HUES64 (cell line): ENCODE data around the gene ADCY2.

ENCODE experiments used
- H3K27ac ChIP-seq: 2 replicates; pipeline ENCODE4 v1.7.0; 2013; ENCODE audit warnings: low read depth, low read length, inconsistent platforms
- H3K27me3 ChIP-seq: 2 replicates; pipeline ENCODE4 v1.6.1; 2013; ENCODE audit warnings: mild to moderate bottlenecking, low read length; ENCODE audit not compliant: insufficient read depth
- H3K36me3 ChIP-seq: 2 replicates; pipeline ENCODE4 v1.6.1; 2013; ENCODE audit warnings: mild to moderate bottlenecking, low read length; ENCODE audit not compliant: insufficient read depth
- H3K4me1 ChIP-seq: 2 replicates; pipeline ENCODE4 v1.6.1; 2013; ENCODE audit warnings: mild to moderate bottlenecking, low read length, moderate library complexity; ENCODE audit not compliant: insufficient read depth
- H3K4me3 ChIP-seq: 2 replicates; pipeline ENCODE4 v1.5.1; 2013; ENCODE audit warnings: mild to moderate bottlenecking, low read length, moderate library complexity
- H3K9ac ChIP-seq: 2 replicates; pipeline ENCODE4 v1.6.1; 2013; ENCODE audit warnings: mild to moderate bottlenecking, low read depth, low read length
- H3K9me3 ChIP-seq: 2 replicates; pipeline ENCODE4 v1.6.1; 2013; ENCODE audit warnings: low read depth, low read length; ENCODE audit not compliant: insufficient read depth
- WGBS: fragments of 150-250, 120-280 bp; methylation state at CpG from one replicate; pipeline ENCODE4 v1.1.7; 2013; ENCODE audit warnings: missing lambda C conversion rate; 5-methylcytosine and 5-hydroxymethylcytosine counted together

The ADCY2 gene

DNA sequence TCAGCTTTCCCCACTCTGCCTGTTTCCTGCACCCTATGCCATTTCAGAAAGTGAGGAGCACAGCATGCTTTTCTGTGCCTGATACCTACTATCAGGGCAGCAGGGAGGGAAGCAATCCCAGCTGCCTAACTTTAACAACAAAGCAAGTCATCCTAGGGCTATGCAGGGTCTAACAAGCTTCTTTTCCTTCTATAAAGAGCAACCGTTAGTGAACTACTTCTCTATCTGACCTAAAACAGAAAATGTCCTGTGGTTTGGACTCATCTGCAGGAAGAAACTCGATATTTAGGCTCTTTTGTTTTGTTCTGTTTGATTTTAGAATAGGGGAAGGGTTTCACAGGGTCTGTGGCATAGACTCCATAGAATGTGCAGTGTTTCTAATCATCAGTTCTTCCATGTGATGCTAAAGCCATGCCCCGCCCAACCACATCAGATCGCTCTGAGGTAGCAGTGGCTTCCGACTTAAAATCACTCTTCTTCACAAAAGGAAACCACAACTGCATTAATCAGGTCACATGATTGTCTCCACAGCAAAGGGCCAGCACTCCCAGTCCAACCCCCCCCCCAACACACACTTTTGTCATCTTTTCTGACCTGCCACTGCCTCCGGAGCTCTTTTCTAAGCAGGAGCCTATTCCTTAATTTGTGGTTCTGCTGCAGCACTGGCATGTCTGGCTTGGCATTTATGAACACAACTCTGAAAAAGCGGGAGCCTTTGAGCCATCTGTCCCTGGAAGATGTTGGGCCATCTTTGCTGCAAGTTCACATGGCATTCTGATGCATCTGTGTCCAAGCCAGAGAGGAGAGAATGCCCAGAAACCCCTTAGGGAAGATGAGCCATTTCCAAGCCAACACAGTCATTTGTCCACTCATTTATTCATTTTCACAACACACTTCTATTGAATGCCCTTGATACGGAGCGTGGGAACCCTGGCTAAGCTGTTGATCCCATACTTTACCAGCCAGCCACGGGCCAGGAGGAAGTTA is 383.4 kb downstream of the ADCY2 start:
- Histone ChIP-seq H3K36me3 (peaks cover 21% of the 10 kb centered on the region; the same call in 1 of the 2 replicates), H3K27me3 (no peaks in the 10 kb centered on the region), H3K9ac (no peak overlapping the region), H3K4me1 (peaks cover 12% of the 10 kb centered on the region; the same call in 1 of the 2 replicates), H3K9me3 (no peaks in the 10 kb centered on the region), H3K4me3 (no peak overlapping the region), H3K27ac (no peak overlapping the region)
- 84% methylated on average over 10 of the region's 10 CpGs for WGBS

DNA sequence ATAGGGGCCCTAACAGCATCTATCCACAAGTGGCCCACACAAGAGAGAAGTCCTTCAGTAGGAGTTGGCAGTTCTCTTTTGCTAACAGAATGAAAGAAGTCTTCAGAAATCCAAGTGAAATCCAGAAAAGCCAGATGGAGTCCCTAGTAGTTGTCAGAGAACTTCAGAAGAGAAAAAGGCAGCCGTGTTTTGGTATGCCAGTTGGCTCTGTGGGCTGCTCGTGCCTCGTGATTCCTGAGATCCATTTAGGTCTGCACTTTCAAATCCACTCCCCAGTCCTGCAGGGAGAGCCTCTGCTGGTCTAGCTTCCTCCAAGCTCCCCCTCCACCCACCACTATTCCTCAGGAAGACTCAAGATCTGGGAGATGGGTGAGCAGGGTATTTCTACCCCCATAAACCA is 386.0 kb downstream of the ADCY2 start:
- Histone ChIP-seq H3K4me3 (no peak overlapping the region), H3K9ac (no peak overlapping the region), H3K4me1 (peaks cover 20% of the 10 kb centered on the region; the same call in 1 of the 2 replicates), H3K27ac (no peak overlapping the region), H3K9me3 (no peaks in the 10 kb centered on the region), H3K36me3 (peaks cover 17% of the 10 kb centered on the region; the same call in 1 of the 2 replicates), H3K27me3 (no peaks in the 10 kb centered on the region)
- 59% methylated on average over 3 of the region's 3 CpGs for WGBS

DNA sequence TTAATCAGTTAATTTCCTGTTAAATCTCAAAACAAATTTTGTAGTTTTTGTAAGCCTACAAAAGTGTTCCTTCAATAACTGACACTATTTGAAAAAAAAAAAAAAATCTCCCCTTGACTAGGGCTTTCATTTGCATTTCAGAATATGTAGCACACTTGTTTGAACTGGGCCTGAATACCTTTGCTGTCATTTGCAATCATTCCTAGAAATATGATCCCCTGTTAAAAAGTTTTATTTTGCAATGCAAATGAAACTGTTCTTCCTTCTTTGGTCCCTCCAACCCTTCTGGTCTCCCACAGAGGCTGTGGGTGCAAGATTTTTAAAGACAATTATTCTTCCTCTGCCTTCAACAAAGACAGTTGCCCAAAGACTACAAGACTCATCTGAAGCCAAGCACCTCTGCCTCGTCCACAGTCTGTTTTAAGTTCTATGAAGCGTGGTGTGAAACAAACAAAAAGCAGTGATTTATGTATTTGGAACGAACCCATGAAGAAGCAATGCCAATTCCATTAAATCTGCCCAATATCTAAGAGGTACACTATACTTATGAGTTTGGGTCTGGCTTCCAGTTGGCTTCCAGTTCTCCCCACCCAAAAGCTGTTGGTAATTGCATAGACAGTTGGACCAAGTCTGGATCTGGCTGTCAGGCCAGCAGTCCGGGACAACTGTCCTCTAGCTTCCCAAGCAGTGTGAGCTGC is 388.9 kb downstream of the ADCY2 start:
- Histone ChIP-seq H3K9me3 (no peaks in the 10 kb centered on the region), H3K27ac (no peak overlapping the region), H3K36me3 (peaks cover 11% of the 10 kb centered on the region; the same call in 1 of the 2 replicates), H3K9ac (no peak overlapping the region), H3K4me3 (no peak overlapping the region), H3K27me3 (no peaks in the 10 kb centered on the region), H3K4me1 (peaks cover 21% of the 10 kb centered on the region)
- WGBS = 90% methylated on average over 4 of the region's 4 CpGs

DNA sequence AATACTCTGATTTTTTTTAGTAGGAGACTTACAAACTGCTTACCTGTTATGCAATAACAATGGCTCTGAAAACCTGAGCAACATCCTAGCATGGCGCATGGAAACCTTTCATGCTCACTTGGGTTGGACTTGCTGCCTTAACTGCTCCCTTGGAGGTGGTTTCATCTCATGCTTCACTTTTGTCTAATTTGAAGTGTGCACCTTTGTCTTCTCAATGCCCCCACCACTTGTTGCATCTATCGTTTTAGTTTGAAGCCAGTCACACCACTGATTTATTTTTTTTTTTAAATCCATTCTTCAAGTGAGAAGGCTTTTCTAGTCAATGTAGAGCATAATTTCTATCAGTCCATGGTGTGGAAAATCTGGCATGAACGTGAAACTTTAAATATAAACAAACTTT is 391.8 kb downstream of the ADCY2 start:
- Histone ChIP-seq H3K9me3 (no peaks in the 10 kb centered on the region), H3K27me3 (no peaks in the 10 kb centered on the region), H3K9ac (no peak overlapping the region), H3K27ac (no peak overlapping the region), H3K4me3 (no peak overlapping the region), H3K4me1 (peaks cover 27% of the 10 kb centered on the region), H3K36me3 (peaks cover 21% of the 10 kb centered on the region; the same call in 1 of the 2 replicates)
- WGBS = 99% methylated on average over 2 of the region's 3 CpGs

DNA sequence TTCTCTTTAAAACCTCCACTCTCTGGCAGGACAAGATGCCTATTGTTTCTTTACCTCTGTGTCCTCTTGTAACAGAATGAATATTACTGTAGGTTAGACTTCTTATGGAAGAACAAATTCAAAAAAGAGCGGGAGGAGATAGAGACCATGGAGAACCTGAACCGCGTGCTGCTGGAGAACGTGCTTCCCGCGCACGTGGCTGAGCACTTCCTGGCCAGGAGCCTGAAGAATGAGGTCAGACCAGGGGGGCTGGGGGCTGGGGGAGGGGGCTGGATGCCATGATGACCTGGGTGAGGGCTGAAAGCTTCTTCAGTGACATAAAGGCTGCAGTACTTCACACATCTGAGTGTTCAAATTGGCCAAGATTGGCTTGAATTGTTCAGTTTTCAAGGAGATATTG is 393.6 kb downstream of the ADCY2 start:
- Histone ChIP-seq H3K9me3 (no peaks in the 10 kb centered on the region), H3K9ac (no peak overlapping the region), H3K27me3 (no peaks in the 10 kb centered on the region), H3K4me3 (no peak overlapping the region), H3K27ac (no peak overlapping the region), H3K4me1 (peaks cover 17% of the 10 kb centered on the region), H3K36me3 (peaks cover 28% of the 10 kb centered on the region; the same call in 1 of the 2 replicates)
- WGBS = 88% methylated on average over 7 of the region's 7 CpGs

DNA sequence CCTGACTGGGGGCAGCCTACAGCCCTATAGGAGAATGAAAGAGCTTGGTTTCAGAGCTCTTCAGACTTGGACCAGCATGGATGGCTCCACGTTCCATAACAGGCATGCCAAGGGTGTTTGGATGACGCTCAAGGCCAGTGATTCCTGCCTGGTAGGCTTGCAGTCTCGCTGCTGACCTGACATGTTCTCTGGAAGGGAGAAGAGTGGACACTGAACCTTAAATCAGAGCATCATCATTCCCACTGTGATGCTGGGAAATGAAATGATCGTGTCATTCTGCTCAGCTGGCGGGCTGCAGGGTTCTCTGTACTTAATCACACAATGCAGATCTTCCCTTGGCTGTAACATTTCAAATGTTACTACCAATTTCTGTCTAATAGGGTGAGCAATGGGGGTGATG is 398.0 kb downstream of the ADCY2 start:
- no peaks in the 10 kb centered on the region for H3K27me3 ChIP-seq
- peaks cover 10% of the 10 kb centered on the region for H3K4me1 ChIP-seq
- H3K9me3 ChIP-seq = no peaks in the 10 kb centered on the region
- no peak overlapping the region for H3K27ac ChIP-seq
- no peak overlapping the region for H3K9ac ChIP-seq
- peaks cover 22% of the 10 kb centered on the region; the same call in 1 of the 2 replicates for H3K36me3 ChIP-seq
- 95% methylated on average over 5 of the region's 5 CpGs for WGBS
- no peak overlapping the region for H3K4me3 ChIP-seq

DNA sequence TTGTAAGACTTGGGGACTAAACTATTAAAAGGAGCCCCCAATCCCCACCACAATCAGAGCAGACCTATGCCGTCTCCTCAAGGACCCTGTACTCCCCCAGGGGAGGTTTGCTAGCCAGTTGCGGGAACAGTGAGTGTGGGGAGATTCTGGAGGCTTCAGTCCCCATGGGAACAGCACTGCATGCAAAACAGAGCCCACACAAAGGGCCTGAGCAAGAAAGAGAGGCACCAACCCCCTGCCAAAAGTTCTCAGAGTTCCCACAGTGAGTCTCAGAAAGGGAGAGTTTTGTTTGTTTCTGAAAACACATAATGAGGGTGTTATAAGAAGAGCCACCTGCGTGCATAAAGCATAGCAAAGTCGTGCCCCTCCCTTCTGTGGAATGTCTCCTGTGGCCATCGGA is 398.4 kb downstream of the ADCY2 start:
- Histone ChIP-seq H3K27ac (no peak overlapping the region), H3K36me3 (peaks cover 22% of the 10 kb centered on the region; the same call in 1 of the 2 replicates), H3K27me3 (no peaks in the 10 kb centered on the region), H3K4me1 (peaks cover 10% of the 10 kb centered on the region), H3K9me3 (no peaks in the 10 kb centered on the region), H3K9ac (no peak overlapping the region), H3K4me3 (no peak overlapping the region)
- 84% methylated on average over 5 of the region's 5 CpGs for WGBS

DNA sequence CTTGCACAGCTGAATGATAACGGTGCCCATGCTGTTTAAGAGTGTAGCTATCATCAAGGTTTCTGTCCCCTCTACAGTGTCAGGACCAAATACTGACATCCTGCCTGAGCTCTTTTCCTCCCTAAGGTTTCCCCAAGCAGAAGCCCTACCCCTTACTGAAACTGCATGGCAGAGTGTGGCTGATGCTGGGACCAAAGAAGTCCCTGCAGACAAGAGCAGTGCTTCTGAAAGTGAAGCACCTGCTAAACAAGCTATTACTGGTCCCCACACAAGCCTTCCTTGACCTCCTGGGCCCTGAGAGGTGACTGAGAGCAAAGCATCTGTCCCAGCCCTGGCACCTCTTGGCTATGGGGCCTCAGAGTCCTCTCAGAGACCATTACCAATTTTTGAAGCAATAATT is 398.9 kb downstream of the ADCY2 start:
- no peak overlapping the region for H3K27ac ChIP-seq
- H3K9me3 ChIP-seq = no peaks in the 10 kb centered on the region
- no peaks in the 10 kb centered on the region for H3K27me3 ChIP-seq
- WGBS = 100% methylated on average over 1 of the region's 1 CpG
- peaks cover 10% of the 10 kb centered on the region for H3K4me1 ChIP-seq
- H3K4me3 ChIP-seq = no peak overlapping the region
- H3K9ac ChIP-seq = no peak overlapping the region
- peaks cover 21% of the 10 kb centered on the region; the same call in 1 of the 2 replicates for H3K36me3 ChIP-seq

DNA sequence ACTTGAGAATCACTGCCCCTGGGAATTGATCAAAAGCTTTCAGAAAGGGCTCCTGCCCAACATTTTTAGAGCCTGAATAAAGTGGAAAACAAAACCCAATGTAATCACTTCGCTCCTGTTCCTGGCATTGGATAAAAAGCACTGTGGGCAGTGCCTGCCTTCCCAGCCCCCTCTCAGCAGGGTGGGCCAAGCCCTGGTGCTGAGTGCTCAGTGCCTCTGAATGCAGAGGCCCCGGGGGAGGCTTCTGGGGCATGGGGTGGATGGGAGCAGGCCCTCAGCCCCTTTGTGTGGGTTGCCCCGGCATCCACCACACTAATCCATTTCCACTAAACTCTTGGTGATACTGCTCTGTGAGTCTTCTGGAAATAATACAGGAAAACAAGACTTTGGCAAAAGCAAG is 399.4 kb downstream of the ADCY2 start:
- Histone ChIP-seq H3K9me3 (no peaks in the 10 kb centered on the region), H3K9ac (no peak overlapping the region), H3K27ac (no peak overlapping the region), H3K4me1 (peaks cover 5% of the 10 kb centered on the region), H3K4me3 (no peak overlapping the region), H3K36me3 (peaks cover 16% of the 10 kb centered on the region; the same call in 1 of the 2 replicates), H3K27me3 (no peaks in the 10 kb centered on the region)
- 46% methylated on average over 2 of the region's 3 CpGs for WGBS

DNA sequence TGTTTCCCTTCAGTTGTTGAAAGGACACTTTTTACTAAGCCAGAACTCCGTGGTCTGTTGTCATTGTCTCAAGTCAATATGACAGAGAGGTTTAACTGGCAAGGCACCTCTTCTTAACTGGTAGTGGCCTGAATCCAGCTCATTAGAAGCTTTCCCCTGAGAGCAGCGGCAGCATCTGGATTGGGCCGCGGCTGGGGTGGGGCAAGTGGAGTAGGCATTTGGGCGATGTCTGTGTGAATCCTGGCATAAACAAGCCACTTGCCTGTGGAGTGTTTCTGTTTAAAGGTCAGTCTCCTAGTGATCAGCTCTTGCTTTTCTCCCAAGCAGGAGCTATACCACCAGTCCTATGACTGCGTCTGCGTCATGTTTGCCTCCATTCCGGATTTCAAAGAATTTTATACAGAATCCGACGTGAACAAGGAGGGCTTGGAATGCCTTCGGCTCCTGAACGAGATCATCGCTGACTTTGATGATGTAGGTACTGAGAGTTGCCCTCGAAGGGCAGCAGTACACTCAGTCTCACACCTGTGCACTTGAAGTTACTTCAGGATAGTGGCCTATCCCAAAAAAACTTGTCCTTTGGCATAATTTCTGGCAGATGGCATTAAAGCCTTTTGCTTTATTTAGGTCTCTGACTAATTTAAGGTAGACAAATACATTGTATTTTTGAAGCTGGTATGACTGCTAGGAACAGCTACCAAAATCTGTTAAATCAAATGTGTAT is 406.1 kb downstream of the ADCY2 start:
- H3K27ac ChIP-seq = no peak overlapping the region
- H3K4me1 ChIP-seq = no peaks in the 10 kb centered on the region
- peaks cover 44% of the 10 kb centered on the region; the same call in 1 of the 2 replicates for H3K36me3 ChIP-seq
- WGBS = 97% methylated on average over 14 of the region's 14 CpGs
- no peaks in the 10 kb centered on the region for H3K9me3 ChIP-seq
- no peak overlapping the region for H3K9ac ChIP-seq
- no peak overlapping the region for H3K4me3 ChIP-seq
- H3K27me3 ChIP-seq = no peaks in the 10 kb centered on the region
